GM19397 (cell line): ENCODE measurements around the gene MALRD1.

ENCODE experiments used
- ATAC-seq: cut with Tn5 transposase; IDR thresholded peaks from one replicate; pipeline ENCODE4 v1.9.1; 2021; ENCODE audit warnings: mild to moderate bottlenecking, moderate library complexity; ENCODE audit not compliant: unreplicated experiment

The MALRD1 gene

DNA sequence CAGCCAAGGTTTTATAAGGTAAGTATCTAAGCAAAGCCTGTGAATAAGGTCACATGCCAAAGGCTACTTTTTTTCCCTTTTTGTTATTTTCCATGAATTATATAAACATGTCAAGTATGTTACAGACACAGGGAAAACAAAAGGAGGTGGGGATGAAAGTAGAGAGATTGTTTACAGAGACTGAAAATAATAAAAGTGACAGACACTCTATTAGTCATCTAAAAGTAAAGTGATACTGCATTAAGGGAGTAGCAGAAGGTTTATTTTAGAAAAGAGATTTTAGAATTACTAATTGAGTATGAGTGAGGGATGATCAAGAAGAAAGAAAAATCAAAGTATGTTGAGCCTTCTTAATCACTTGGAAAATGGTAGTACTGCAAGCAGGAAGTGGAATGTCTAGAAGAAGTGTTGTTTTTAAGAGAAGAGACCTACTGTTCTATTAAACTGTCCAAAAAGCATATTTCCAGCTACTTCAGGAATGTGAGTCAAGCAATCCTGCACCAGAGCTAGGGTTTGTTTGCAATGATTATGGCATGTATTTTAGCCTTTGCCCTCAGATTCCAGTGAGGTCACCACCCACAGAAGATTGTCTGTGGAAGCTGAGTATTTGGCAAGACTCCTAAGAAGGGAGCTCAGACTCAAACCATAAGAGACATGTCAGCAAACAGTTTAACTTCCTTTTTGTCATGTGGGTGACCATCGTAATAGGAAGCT is 589.7 kb downstream of the MALRD1 start:
- ATAC-seq, result no peak

DNA sequence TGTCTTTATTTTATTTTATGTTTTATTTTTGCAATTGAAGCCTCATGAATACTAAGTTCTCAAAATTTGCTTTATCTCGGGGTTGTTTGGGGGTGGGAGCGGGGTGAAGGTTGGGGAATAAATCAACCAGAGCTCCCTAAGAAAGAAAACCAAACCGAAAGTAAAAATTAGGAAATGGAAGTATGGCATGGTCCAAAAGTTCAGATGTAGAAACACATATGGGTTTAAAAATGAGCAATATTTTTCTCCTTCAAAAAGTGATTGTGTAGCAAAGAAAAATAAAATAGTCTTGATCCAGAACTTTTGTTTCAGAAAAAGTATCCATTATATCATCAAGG is 590.3 kb downstream of the MALRD1 start:
- no peak for ATAC-seq

DNA sequence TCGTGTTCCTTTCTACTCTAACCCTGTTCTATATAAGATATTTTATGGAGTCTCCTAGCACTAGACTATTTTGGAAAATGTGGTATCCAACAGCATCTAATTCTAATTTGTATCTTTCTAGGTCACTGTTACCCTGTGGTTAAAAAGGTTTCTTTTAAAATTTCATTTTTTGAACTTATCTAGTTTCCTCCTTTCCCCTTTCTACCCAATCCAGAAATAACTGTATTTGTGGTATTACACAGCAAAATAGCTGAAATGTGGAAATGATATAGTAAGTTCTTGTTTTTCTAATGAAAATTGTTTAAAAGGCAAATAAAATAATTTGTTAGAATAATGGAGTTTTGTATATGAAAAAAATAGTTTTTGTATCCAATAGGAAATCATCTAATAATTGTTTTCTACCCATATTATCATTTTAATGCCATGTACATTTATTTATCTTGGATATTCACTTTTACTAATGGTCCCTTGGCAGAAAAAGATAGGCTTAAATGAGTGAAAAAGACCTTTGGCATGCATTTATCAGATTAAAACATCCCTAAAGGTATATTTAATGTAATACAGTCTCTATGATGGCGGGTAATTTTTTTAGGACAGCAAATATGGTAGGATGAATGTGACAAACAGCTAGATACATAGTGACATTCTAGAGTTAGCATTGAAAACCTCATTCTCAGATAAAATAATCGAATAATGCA is 592.1 kb downstream of the MALRD1 start:
- ATAC-seq, result no peak

DNA sequence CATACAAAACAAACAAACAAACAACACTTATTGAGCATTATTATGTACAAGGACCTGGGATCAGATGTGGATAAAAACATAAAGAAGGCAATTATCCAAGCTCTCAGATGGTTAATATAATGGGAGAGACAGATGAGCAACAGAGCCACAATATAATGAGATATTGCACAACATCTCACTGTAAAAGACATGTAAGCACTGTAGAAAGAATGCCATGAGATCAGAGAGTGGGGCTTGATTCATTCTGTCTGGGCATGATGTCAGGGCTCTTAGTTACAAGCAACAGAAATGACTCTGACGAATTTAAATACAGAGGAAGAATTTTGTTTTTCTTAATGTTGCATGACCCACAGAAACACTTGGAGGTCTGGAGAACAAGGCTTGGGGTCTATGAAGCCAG is 602.9 kb downstream of the MALRD1 start:
- ATAC-seq, result no peak

DNA sequence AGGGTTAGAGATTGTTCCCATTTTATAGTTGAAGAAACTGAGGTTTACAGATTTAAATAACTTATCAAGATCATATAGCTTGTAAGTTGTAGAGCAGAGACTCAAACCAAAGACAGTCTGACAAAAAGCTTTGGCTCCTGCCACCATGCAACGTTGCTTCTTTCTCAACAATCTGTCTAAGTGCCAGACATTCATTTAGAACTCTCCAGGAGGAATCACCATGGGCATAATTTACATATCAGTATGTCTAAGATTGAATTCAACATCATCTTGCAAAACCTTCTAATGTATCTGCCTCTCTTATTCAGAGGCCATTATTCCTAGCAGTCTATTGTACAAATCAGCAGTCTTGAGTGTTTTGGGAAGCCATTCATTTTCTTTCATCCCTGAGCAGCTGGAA is 604.1 kb downstream of the MALRD1 start:
- ATAC-seq, result no peak

DNA sequence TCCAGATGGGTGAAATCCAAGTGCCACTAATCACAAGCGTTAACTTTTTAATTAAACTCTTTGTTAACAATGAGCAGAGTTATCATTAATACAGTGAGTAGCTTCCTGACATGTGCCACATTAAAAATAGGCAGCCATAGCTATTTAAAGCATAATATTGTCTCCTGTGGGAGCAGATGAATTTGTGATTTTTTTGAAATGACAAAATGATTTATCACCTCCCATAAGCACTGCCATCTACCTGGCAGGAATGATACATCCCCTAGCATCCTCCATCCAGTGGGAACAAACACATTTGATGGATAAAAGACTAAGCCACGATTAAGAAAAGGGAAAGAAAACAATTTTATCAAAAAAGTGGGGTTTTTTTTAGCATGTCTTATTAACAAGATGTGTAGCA is 605.3 kb downstream of the MALRD1 start:
- no peak for ATAC-seq

DNA sequence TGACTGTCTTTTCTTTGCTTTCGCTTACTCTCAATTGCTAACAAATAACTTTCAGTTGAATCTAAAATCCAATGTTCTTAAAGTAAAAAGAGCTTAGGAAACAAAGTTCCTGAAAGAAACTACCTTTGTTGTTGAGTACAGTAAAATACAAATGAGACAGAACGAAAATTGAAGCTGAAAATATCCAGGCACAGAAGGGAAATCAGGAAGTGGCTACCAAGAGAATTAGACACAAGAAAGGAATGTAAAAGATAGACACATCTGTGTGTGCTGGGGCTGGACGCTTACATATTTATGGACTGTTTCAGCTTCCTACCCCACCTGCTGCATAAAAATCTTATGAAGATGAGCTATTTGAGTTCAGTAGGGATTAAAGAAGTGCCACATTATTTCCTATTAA is 606.0 kb downstream of the MALRD1 start:
- ATAC-seq, result no peak

DNA sequence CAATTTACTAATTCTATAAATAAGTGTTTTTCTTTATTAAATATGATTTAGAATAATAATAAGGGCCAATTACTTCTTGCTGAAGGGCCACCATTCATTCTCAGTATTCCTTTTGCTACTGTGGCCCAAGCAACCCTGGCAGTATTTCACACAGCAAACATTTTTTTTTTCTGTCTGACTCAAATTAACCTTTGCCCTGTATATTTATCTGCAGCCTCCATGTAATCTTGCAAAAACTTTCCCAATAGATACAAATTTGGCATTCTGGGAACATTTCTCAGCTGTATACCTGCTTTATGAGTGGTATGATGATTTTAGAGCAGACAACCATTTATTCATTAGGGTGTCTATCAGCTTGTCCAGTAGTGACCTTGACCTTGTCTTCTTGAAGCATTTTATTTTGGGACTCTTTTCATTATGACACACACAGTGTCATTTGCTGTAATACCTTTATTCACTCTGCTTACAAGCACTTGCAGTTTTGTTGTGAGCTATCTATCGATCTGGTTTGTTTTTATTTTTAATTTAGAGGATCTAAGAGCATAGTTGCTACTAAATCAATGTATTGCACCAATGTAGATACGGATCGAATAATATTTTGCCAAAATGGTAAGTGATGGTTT is 607.9 kb downstream of the MALRD1 start:
- ATAC-seq, result no peak

DNA sequence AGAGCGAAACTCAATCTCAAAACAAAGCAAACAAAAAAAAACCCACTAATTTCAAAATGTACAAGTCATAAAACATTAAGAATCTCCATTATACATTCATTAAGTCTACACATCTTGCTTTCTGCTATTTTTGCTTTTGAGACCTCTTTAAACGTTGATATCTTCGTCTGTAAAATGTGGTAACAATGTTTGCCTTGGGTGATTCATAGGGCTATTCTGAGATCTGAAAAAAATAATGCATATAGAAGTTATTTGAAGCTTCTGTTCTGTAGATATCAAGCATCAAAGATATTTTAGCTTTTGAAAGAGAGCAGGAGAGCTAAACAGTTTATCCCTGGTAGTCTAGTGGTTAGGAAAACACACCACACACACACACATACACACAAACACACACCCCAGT is 609.5 kb downstream of the MALRD1 start:
- no peak for ATAC-seq

DNA sequence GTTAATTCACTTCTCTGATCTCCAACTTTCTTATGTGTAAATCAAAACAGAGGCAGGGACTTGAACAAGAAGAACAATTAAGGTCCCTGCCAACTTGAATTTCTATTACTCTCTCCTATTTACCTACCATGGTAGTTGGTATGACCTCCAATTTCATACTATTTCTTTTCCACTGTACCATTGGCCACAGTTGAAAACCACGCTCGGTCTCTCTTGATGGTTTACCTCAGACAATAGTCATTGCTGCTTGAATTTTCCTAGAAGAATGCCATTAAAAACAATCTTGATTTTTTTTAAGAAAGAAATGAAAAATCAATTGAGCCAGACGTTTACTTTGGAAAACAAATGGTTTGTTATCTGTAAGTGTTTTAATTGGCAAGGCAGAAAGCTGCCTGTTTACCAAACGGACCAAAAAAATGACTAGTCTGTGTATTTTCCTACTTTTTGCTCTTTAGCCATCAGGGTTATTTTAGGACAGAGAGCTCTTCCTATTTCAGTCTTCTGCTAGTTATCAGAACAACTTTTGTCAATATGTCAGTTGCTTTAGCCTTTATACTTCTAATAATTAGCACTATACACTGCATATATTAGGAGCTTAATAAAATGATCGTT is 610.1 kb downstream of the MALRD1 start:
- ATAC-seq, result no peak

DNA sequence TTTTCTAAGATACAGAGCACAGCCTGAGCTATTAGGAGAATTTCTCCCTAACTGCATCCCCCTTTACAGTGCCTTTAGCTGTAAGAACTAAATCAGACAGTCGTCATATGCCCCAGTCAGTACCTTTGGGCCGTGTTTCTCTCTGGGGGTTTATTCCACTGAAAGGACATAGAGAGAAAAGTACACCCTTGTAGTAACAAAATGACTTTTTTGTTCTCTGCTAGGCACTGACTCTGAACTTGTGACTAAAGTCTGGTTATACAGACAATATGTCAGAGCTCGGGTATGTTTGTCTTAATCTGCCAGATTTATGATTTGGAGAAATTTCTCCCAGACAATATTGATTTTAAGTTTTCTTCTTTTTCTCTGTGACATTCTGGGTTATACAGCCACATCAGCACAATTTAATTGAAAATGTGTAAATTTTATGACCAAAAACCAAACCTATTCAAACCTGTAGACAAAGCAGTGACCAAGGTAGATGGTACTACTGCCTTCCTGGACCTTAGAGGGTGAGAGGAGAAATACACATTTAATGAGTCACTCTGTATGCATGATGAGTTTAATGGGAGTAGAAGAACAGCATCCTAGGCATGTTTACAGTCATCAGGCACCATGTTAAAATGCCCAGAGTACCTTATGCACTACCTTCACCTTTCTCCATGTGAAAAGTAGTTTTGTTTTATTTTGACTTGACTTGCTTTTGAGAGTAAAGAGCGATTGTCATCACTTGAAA is 611.5 kb downstream of the MALRD1 start:
- no peak for ATAC-seq

DNA sequence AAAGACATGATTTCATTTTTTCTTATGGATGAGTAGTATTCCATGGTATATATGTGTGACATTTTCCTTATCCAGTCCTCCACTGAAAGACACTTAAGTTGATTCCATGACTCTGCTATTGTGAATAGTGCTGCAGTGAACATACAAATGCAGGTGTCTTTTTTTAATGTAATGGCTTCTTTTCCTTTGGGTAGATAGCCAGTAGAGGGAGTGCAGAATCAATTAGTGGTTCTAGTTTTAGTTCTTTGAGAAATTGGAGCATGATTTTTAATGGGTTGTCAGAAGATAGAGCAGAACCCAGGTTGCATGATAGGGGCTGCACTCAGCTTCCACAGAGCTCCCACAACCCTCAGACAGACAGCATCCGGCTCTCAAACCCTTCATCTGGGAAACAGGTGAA is 614.7 kb downstream of the MALRD1 start:
- ATAC-seq, result no peak

DNA sequence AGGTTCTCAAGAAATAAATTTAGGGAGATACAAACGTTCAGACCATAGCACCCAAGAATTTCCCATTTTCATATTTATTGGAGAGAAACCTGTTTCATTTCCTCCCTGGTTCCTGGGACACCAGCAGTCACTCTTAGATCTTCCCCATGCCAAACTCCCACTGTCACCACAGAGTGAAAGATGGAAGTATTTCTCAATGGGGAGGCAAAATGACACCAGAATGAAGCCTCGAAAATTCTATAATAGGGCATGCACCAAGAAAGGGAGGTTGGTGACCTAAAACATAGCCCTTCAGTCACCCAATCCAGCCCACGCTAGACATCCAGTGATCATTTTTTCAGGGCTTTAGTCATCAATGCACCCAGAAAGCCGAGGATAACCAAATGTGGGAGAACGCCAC is 619.5 kb downstream of the MALRD1 start:
- no peak for ATAC-seq

DNA sequence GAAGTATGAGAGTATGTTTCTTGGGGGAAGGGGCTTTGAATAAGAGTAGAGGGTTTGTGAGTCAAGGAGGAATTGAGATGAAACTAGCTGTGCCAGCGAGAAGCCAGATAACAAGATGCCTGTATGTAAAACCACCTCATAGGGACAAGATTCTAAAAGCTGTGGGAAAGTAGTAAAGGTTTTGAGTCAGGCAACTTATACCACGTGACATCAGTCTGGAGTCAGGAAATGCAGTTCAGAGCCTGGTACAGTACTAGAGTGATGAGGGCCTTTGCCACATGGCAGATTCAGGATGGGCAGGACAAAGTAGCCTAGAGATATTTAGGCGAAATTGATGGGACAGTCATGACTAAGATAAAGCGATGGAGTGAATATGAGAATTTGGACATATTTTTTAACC is 627.5 kb downstream of the MALRD1 start:
- ATAC-seq, result no peak

DNA sequence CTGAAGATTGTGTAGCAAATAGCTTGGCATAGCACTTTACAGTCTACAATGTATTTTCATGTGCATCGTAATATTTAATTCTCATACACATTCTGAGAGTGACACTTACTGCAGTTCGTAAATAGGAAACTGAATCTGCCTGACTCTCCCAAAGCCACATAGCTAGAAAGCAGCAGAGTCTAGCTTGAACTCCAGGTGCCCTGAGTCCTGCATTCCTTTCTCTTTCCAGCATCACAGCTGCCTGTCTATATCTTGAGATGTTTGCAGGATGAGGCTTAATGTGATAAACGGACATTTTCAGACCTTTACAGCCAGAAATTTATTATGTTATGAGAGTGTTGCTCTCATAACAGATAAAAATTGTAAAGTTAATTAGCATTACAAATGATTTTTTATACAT is 634.8 kb downstream of the MALRD1 start:
- ATAC-seq, result no peak

DNA sequence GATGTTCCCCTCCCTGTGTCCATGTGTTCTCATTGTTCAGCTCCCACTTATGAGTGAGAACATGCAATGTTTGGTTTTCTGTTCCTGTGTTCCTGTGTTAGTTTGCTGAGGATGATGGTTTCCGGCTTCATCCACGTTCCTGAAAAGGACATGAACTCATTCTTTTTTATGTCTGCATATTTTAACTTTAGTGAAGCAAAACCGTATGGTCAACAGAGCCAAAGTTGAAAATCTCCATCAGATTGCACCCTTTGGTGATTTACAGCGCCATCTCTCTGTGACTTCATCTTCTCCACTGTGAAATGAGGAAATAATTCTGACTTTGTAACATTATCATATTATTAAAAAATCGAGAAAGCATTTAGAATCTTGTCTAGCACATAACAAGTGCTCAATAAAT is 635.4 kb downstream of the MALRD1 start:
- no peak for ATAC-seq

DNA sequence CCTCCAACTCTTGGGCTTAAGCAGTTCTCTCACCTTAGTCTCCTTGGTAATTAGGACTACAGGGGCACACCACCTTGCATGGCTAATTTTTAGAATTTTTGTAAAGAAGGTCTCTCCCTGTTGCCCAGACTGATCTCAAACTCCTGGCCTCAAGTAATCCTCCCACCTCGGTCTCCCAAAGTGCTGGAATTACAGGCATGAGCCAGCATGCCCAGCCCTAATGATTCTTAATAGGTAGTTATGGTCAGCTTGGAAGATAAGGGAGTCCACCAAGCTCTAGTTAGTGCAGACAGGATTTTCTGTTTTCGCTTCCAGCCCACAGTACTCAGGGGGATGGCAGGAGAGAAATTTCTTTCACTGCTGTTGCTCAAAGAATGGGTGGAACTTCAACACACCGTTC is 639.7 kb downstream of the MALRD1 start:
- ATAC-seq, result no peak

DNA sequence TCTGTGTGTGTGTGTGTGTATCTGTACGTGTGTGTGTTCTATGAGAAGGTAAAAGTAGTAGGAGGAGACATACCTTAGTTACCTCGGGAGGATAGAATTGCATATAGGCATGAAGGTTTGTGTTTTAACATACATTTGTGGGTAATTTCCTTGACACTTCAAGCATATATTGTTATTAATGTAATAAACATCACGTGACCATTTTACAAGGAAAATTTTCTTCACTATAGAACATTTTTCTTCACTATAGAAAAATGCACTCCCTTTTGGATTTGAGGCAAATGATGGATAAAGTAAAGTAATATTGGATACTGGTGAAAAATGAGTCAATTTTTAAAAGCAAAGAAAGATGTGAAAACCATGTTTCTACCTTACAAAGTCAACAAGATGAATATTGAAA is 640.6 kb downstream of the MALRD1 start:
- ATAC-seq, result no peak

DNA sequence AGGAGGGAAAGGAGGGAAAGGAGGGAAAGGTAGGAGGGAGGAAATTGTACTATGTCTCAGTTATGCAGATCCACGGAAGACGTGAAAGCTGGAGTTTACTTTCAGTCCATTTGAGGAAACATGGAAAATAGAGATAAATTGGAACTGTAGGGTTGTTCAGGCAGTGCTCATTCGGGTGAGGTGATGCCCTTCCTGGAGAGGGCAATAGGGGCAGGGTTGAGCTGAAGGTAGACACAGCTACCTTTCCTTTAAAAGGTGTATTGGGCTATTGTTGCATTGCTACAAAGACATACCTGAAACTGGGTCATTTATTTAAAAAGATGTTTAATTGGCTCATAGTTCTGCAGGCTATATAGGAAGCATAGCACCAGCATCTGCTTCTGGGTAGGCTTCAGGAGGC is 650.7 kb downstream of the MALRD1 start:
- no peak for ATAC-seq

DNA sequence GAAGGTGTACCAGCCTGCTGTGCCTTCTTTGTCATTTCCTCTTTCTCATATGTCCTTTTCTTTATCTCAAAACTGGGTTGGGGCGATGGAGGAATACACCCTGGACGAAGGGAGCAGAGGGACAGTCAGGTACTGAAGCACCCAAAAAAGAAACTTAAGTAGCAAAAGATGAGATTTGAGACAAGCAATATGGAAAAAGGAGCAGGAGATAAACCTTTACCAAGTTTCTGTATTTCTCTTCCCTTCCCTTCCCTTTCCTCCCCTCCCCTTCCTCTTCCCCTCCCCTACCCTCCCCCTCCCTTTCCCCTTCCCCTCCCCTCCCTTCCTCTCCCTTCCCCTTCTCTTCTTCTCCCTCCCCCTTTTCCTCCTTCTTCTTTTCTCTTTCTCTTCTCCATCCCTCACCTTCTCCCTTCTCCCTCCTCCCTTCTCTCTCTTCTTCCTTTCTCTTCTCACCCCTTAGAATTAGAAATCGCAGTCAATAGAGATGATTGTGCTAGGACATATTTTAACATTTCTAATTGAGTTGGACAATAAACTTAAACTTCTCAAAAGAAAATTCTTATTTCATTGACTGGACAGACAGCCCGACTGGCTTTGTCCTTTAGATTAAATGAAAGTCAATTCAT is 652.9 kb downstream of the MALRD1 start:
- ATAC-seq, result no peak

DNA sequence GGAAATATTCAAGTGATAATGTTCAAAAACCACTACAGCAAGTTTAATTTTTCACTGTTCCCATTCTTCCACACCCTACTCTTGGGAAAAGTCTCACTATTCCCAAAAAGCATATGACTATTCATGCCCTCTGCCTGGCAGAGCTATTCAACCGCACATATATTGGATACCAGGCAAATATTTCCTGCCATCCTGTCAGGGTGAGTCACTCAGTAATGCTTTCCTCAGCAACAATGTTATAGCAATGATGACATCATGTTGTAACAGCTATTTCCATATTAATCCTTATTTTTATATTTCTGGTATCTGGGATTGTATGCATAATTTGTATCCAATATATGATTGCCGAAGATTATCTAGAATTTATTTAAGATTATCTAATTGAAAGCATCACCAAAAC is 653.6 kb downstream of the MALRD1 start:
- no peak for ATAC-seq
